Peyer's patch (tissue), 4 donors: Measurements from ENCODE around the gene GPR55. TPM values are rescaled to one million over a fixed set of nuclear protein-coding genes. Genes with fewer than 3 reads are reported as not detected.

Experiments
- DNase-seq, 3 donors: peaks; one replicate each; pipeline ENCODE4 v3.0.0-alpha.2; 2017 to 2019
- H3K27ac ChIP-seq, 4 donors: fragments of 200-600 bp; sonication (generic); one replicate each; pipeline ENCODE4 v1.5.1; 2016 to 2019
- H3K27me3 ChIP-seq, 2 donors: fragments of 200-600 bp; sonication (generic); one replicate each; pipeline ENCODE4 v1.5.1; 2019
- H3K36me3 ChIP-seq, 3 donors: fragments of 200-600 bp; sonication (generic); one replicate each; pipeline ENCODE4 v1.5.1; 2016 to 2019
- H3K4me1 ChIP-seq, 4 donors: fragments of 200-600 bp; sonication (generic); one replicate each; pipeline ENCODE4 v1.5.1; 2016 to 2019
- H3K4me3 ChIP-seq, 4 donors: fragments of 200-600 bp; sonication (generic); 1 replicate in 3 of 4; 2 replicates in 1 of 4; pipeline ENCODE4 v1.5.1; 2016 to 2019; ENCODE audit warnings: mild to moderate bottlenecking in 1 of 4
- H3K9me3 ChIP-seq, 4 donors: fragments of 200-600 bp; sonication (generic); one replicate each; pipeline ENCODE4 v1.5.1; 2016 to 2019; ENCODE audit warnings: mild to moderate bottlenecking in 1 of 4
- POLR2A ChIP-seq, 2 donors: fragments of 450-650 bp; IDR thresholded peaks; one replicate each; pipeline ENCODE4 v1.5.1; 2017; ENCODE audit warnings: antibody characterized with exemption in 2 of 2, mild to moderate bottlenecking in 2 of 2, moderate library complexity in 2 of 2
- total RNA-seq, 4 donors: library from RNA; depleted of rRNA; stranded (reverse); fragments of >200 nt; gene quantifications; one replicate each; pipeline ENCODE4 v1.1.0, GENCODE V29; 2016
- TF ChIP-seq, protein P1 (sequence below), 6 experiments: fragments of 450-650 bp in 4 of 6; fragments of 200-600 bp in 2 of 6; sonication (generic) in 1 of 6; IDR thresholded peaks; one replicate each; pipeline ENCODE4 v1.5.1; 2017 to 2019; ENCODE audit warnings: antibody characterized with exemption in 6 of 6, mild to moderate bottlenecking in 3 of 6, moderate library complexity in 1 of 6

GPR55 gene
- total RNA-seq, 4 donors from 2014 or later, result 1.0 to 4.7 (median 3.2) TPM

DNA sequence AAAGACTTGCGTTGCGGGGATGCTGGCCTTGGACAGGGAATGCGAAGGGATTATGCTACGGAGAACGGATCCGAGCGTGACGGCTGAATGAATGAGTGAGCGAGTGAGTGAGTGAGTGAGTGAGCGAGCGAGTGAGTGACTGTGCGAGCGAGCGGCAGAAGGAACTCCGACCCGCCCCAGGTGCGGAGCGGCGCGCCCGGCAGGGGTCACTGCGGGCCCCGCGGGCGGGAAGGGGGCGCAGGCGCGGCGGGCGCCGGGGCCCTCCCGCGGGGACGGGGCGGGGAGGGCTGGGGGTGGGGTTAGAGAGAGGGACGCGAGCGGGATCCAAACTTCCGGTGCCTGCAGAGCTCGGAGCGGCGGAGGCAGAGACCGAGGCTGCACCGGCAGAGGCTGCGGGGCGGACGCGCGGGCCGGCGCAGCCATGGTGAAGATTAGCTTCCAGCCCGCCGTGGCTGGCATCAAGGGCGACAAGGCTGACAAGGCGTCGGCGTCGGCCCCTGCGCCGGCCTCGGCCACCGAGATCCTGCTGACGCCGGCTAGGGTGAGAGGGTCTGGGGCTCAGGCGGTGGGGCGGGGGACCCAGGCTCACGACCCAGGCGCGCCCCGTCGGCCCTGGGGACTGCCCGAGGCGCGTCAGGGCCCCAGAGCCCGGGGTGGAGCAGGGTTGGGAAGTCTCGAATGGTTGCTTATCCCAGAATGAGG lies 60.3 kb downstream of the GPR55 start, which contains the start of gene ITM2C:
ITM2C (plus strand) TSS at position 338 of the 702 bp plus-strand sequence; CDS start at position 422, 84 bp downstream.
- no peaks in the 10 kb centered on the region for H3K9me3 ChIP-seq
- TF ChIP-seq POLR2A (IDR thresholded peaks at IDR 0.05), result peak; percentile 89 to 94
- TF ChIP-seq, protein P1, sequence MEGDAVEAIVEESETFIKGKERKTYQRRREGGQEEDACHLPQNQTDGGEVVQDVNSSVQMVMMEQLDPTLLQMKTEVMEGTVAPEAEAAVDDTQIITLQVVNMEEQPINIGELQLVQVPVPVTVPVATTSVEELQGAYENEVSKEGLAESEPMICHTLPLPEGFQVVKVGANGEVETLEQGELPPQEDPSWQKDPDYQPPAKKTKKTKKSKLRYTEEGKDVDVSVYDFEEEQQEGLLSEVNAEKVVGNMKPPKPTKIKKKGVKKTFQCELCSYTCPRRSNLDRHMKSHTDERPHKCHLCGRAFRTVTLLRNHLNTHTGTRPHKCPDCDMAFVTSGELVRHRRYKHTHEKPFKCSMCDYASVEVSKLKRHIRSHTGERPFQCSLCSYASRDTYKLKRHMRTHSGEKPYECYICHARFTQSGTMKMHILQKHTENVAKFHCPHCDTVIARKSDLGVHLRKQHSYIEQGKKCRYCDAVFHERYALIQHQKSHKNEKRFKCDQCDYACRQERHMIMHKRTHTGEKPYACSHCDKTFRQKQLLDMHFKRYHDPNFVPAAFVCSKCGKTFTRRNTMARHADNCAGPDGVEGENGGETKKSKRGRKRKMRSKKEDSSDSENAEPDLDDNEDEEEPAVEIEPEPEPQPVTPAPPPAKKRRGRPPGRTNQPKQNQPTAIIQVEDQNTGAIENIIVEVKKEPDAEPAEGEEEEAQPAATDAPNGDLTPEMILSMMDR (IDR thresholded peaks at IDR 0.05), result peak in 5 of 6 experiments; percentile 35 to 71 (median 55)
- peaks cover 3 to 48% (median 19%) of the 10 kb centered on the region in 4 donors for H3K4me1 ChIP-seq
- H3K27me3 ChIP-seq, result no peaks in the 10 kb centered on the region
- H3K36me3 ChIP-seq, result no peaks in the 10 kb centered on the region
- peak; percentile 72 to 91 (median 90) for DNase-seq
- H3K4me3 ChIP-seq, result peak within 1 kb of the TSS; percentile 72 to 90 (median 82)
- peak within 1 kb of the TSS; percentile 77 to 93 (median 84) for H3K27ac ChIP-seq

DNA sequence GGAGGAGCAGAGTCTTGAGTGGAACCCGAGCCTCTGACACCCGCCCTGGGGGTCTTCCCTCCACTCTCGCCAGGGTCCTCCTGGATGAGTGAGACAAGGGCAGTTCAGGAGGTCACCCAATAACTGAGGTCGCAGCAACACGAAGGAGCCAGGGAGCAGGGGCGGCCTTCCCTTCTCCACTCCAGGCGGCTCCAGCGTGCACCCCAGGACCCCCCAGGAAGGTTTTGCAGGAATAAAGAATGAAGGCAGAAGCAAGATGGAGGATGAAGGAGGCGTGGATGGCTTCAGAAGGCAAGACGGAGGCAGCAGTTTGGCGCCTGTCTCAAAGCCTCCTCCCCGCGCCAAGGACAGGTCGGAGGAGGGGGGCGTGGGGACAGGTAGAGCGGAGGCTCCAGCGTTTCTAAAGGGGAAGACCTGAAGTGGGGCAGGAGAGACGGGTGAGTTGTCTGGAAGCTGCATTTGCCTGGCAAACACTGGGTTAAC lies 60.9 kb downstream of the GPR55 start:
- Histone ChIP-seq H3K27me3 (no peaks in the 10 kb centered on the region), H3K4me1 (peaks cover 3 to 42% (median 19%) of the 10 kb centered on the region in 4 donors), H3K36me3 (no peaks in the 10 kb centered on the region), H3K27ac (peak overlapping the region in 3 of 4 donors; percentile 77 to 93 (median 83)), H3K9me3 (no peaks in the 10 kb centered on the region), H3K4me3 (peak overlapping the region; percentile 72 to 90 (median 82))
- no peak for DNase-seq
- TF ChIP-seq, protein P1 (IDR thresholded peaks at IDR 0.05), result no peak
- no peak for TF ChIP-seq POLR2A (IDR thresholded peaks at IDR 0.05)

DNA sequence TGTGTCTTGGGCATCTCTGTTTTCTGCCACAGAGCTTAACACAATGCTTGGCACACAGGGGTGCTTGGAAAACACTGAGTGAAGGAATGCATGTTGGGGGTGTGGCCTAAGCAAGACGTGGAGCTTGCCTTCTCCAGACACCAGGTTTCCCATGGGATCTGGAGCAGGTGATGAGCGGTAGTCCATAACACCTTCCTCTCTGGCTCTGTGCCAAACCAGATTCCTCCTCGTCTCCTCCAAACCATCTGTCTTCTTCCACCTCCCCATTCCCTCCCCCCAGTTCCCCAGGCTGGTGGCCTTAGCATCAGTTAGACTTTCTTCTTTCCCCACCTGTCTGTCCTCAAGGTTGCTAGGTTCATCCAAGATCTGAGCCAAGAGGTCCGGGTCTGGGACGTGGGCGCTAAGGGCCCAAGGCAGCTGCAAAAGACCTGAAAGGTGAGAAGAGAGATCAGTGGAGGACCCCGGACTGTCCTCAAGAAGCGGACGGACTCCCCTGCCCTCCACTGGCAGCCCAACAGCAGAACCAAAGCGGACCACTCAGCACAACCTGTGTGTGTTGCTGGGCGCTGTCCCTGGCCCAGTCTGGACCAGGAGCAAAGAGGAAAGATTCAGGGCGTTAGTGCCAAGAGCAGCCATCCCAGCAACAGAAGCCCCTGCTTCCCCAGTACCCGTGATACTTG lies 61.5 kb downstream of the GPR55 start:
- H3K27me3 ChIP-seq, result no peaks in the 10 kb centered on the region
- DNase-seq, result no peak
- H3K9me3 ChIP-seq, result no peaks in the 10 kb centered on the region
- no peak overlapping the region for H3K4me3 ChIP-seq
- TF ChIP-seq, protein P1 (IDR thresholded peaks at IDR 0.05), result no peak
- no peaks in the 10 kb centered on the region for H3K36me3 ChIP-seq
- H3K27ac ChIP-seq, result no peak overlapping the region
- peaks cover 3 to 36% (median 19%) of the 10 kb centered on the region in 4 donors for H3K4me1 ChIP-seq

DNA sequence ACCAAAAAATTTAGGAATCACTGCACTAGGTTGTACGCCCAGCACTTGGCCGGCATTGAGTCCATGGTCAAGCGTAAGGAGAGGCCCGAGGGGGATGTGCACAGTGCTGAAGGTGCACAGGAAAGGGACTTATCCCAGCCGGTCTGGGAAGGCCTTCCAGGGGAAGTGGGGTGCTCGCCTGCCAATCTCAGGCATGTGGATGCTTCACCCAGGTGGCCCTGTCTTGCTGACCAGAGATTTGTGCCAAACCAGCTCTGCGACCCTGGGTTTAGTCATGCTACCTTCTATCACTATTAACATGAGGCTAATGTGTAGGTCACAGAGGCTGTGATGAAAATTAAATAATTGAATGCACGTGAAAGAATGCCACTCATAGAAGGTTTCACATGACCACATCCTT lies 62.0 kb downstream of the GPR55 start:
- Histone ChIP-seq H3K27me3 (no peaks in the 10 kb centered on the region), H3K4me3 (no peak overlapping the region), H3K36me3 (no peaks in the 10 kb centered on the region), H3K9me3 (no peaks in the 10 kb centered on the region), H3K4me1 (peaks cover 3 to 31% (median 19%) of the 10 kb centered on the region in 4 donors), H3K27ac (no peak overlapping the region)
- TF ChIP-seq, protein P1 (IDR thresholded peaks at IDR 0.05), result no peak
- TF ChIP-seq POLR2A (IDR thresholded peaks at IDR 0.05), result no peak
- no peak for DNase-seq

DNA sequence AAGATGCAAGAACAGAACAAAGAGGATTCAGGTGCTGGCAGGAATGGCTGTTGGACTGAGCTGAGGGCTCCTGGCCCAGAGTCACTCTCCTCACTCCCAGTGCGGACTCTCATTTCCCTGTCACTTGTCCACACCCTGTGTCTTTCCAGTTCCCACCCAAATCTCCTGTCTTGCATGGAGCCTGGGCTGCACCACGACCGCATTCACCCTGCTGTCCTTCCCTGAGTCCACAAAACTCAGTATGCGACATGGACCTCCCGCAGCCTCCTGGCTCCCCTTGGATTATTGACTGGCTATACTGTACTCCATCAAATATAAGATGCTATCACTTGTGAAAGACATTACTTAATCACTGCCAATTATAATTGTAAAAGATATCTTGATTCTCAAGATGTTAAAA lies 62.8 kb downstream of the GPR55 start:
- H3K27ac ChIP-seq, result no peak overlapping the region
- no peaks in the 10 kb centered on the region for H3K36me3 ChIP-seq
- H3K4me3 ChIP-seq, result no peak overlapping the region
- H3K4me1 ChIP-seq, result peaks cover 3 to 24% (median 18%) of the 10 kb centered on the region in 4 donors
- TF ChIP-seq POLR2A (IDR thresholded peaks at IDR 0.05), result no peak
- TF ChIP-seq, protein P1 (IDR thresholded peaks at IDR 0.05), result no peak
- no peaks in the 10 kb centered on the region for H3K9me3 ChIP-seq
- DNase-seq, result no peak
- no peaks in the 10 kb centered on the region for H3K27me3 ChIP-seq
